PC-3 (cell line): ENCODE measurements around the gene CAMK1D.

Experiments used
- EZH2phosphoT487 ChIP-seq: fragments of 300-600 bp; sonication (generic); IDR thresholded peaks from 2 replicates; pipeline ENCODE4 v1.6.1; 2018; ENCODE audit warnings: mild to moderate bottlenecking, antibody characterized with exemption, low read length, borderline replicate concordance
- TF ChIP-seq, protein P1 (sequence below): fragments of 300-600 bp; sonication (generic); conservative IDR thresholded peaks from 2 replicates; pipeline ENCODE4 v1.5.1; 2017; ENCODE audit warnings: antibody characterized with exemption, low read depth, mild to moderate bottlenecking, low read length

DNA sequence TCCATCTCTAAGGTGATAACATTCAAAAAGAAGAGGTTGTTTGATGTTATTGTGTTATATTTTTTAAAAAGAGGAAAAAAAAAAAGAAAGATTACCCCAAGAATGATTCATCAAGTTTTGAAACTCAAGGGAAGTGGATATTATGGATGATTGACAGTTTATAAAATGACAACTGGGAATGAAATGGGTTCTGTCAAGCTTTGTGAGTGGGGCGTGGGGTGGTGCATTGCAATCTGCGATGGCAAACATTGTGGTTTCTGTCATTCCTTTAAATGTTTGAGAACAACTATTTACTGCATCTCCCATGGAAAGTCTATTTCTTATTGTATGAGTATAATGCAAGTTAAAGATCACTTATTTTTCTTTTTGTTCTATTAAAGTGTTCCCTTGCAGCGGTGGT lies 355.1 kb downstream of the CAMK1D start:
- TF ChIP-seq, protein P1, sequence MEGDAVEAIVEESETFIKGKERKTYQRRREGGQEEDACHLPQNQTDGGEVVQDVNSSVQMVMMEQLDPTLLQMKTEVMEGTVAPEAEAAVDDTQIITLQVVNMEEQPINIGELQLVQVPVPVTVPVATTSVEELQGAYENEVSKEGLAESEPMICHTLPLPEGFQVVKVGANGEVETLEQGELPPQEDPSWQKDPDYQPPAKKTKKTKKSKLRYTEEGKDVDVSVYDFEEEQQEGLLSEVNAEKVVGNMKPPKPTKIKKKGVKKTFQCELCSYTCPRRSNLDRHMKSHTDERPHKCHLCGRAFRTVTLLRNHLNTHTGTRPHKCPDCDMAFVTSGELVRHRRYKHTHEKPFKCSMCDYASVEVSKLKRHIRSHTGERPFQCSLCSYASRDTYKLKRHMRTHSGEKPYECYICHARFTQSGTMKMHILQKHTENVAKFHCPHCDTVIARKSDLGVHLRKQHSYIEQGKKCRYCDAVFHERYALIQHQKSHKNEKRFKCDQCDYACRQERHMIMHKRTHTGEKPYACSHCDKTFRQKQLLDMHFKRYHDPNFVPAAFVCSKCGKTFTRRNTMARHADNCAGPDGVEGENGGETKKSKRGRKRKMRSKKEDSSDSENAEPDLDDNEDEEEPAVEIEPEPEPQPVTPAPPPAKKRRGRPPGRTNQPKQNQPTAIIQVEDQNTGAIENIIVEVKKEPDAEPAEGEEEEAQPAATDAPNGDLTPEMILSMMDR: no peak
- no peak for TF ChIP-seq EZH2phosphoT487
